Mesodermal cell (in vitro differentiated cells): ENCODE results near the gene ECE2.

ENCODE experiments used
- H3K27ac ChIP-seq: 2 replicates; pipeline ENCODE4 v1.7.0; 2013; ENCODE audit warnings: mild to moderate bottlenecking, low read depth, low read length, moderate library complexity; ENCODE audit not compliant: severe bottlenecking
- H3K36me3 ChIP-seq: 2 replicates; pipeline ENCODE4 v1.7.1; 2013; ENCODE audit warnings: mild to moderate bottlenecking, low read length, moderate library complexity; ENCODE audit not compliant: control insufficient read depth, insufficient read depth
- H3K4me1 ChIP-seq: one replicate; pipeline ENCODE4 v1.7.1; 2013; ENCODE audit warnings: mild to moderate bottlenecking, low read length; ENCODE audit not compliant: insufficient read depth, control insufficient read depth, poor library complexity, severe bottlenecking
- H3K4me3 ChIP-seq: 2 replicates; pipeline ENCODE4 v1.7.0; 2013; ENCODE audit warnings: low read length, control low read depth, mild to moderate bottlenecking; ENCODE audit not compliant: insufficient read depth, poor library complexity, severe bottlenecking; ENCODE audit errors: extremely low read depth
- H3K9me3 ChIP-seq: 2 replicates; pipeline ENCODE4 v1.7.1; 2013; ENCODE audit warnings: mild to moderate bottlenecking, low read length, moderate library complexity; ENCODE audit not compliant: control insufficient read depth
- WGBS, 2 experiments: methylation state at CpG; one replicate each; pipeline ENCODE4 v1.1.5; 2013; ENCODE audit warnings: missing lambda C conversion rate in 2 of 2; ENCODE audit not compliant: insufficient coverage in 2 of 2; 5-methylcytosine and 5-hydroxymethylcytosine counted together

ECE2 gene

GRCh38 chr3:184234671-184235380 is 41.0 kb upstream of the ECE2 start:
- Histone ChIP-seq H3K36me3 (no peaks in the 10 kb centered on the region), H3K27ac (no peak overlapping the region), H3K9me3 (no peaks in the 10 kb centered on the region), H3K4me1 (peaks cover under 1% of the 10 kb centered on the region), H3K4me3 (no peak overlapping the region)
- 87 to 92% methylated on average over 14 of the region's 19 CpGs for WGBS, 2 experiments

- Histone ChIP-seq H3K4me3 (no peak overlapping the region), H3K27ac (no peak overlapping the region), H3K36me3 (no peaks in the 10 kb centered on the region), H3K9me3 (no peaks in the 10 kb centered on the region), H3K4me1 (no peaks in the 10 kb centered on the region)
- 94 to 100% methylated on average over 1 to 3 of the region's 4 CpGs for WGBS, 2 experiments
Observed at GRCh38 chr3:184235381-184236032, 40.3 kb upstream of the ECE2 start.

- H3K4me1 ChIP-seq = no peaks in the 10 kb centered on the region
- no peak overlapping the region for H3K4me3 ChIP-seq
- H3K27ac ChIP-seq = no peak overlapping the region
- H3K9me3 ChIP-seq = no peaks in the 10 kb centered on the region
- H3K36me3 ChIP-seq = no peaks in the 10 kb centered on the region
- 51% methylated on average over 12 to 14 of the region's 14 CpGs for WGBS, 2 experiments
Observed at GRCh38 chr3:184236033-184236410, 39.8 kb upstream of the ECE2 start.

GRCh38 chr3:184236636-184237035 is 39.2 kb upstream of the ECE2 start:
- Histone ChIP-seq H3K27ac (no peak overlapping the region), H3K36me3 (no peaks in the 10 kb centered on the region), H3K9me3 (no peaks in the 10 kb centered on the region), H3K4me1 (no peaks in the 10 kb centered on the region), H3K4me3 (no peak overlapping the region)
- 67 to 78% methylated on average over 2 to 3 of the region's 3 CpGs for WGBS, 2 experiments

- Histone ChIP-seq H3K9me3 (no peaks in the 10 kb centered on the region), H3K4me1 (no peaks in the 10 kb centered on the region), H3K36me3 (peaks cover 3% of the 10 kb centered on the region), H3K4me3 (no peak overlapping the region), H3K27ac (no peak overlapping the region)
- 97 to 100% methylated on average over 3 of the region's 7 CpGs for WGBS, 2 experiments
Observed at GRCh38 chr3:184237211-184237610, 38.6 kb upstream of the ECE2 start.

GRCh38 chr3:184237807-184238206 is 38.0 kb upstream of the ECE2 start:
- H3K36me3 ChIP-seq = peaks cover 9% of the 10 kb centered on the region
- H3K27ac ChIP-seq = no peak overlapping the region
- H3K4me1 ChIP-seq = no peaks in the 10 kb centered on the region
- 89 to 100% methylated on average over 1 of the region's 1 CpG for WGBS, 2 experiments
- no peaks in the 10 kb centered on the region for H3K9me3 ChIP-seq
- no peak overlapping the region for H3K4me3 ChIP-seq

- no peak overlapping the region for H3K4me3 ChIP-seq
- WGBS, 2 experiments = 85 to 92% methylated on average over 11 to 12 of the region's 13 CpGs
- H3K4me1 ChIP-seq = no peaks in the 10 kb centered on the region
- no peaks in the 10 kb centered on the region for H3K9me3 ChIP-seq
- H3K27ac ChIP-seq = no peak overlapping the region
- peaks cover 14% of the 10 kb centered on the region for H3K36me3 ChIP-seq
Observed at GRCh38 chr3:184238246-184238818, 37.5 kb upstream of the ECE2 start.

GRCh38 chr3:184239221-184239620 is 36.6 kb upstream of the ECE2 start:
- peaks cover 22% of the 10 kb centered on the region for H3K36me3 ChIP-seq
- H3K4me3 ChIP-seq = no peak overlapping the region
- no peaks in the 10 kb centered on the region for H3K9me3 ChIP-seq
- no peaks in the 10 kb centered on the region for H3K4me1 ChIP-seq
- WGBS, 2 experiments = 87 to 92% methylated on average over 5 to 6 of the region's 8 CpGs
- H3K27ac ChIP-seq = no peak overlapping the region

- no peak overlapping the region for H3K27ac ChIP-seq
- no peak overlapping the region for H3K4me3 ChIP-seq
- H3K4me1 ChIP-seq = no peaks in the 10 kb centered on the region
- H3K9me3 ChIP-seq = no peaks in the 10 kb centered on the region
- peaks cover 27% of the 10 kb centered on the region for H3K36me3 ChIP-seq
- 85 to 96% methylated on average over 3 of the region's 7 CpGs for WGBS, 2 experiments
Observed at GRCh38 chr3:184239708-184240107, 36.1 kb upstream of the ECE2 start.

- Histone ChIP-seq H3K9me3 (no peaks in the 10 kb centered on the region), H3K36me3 (peaks cover 35% of the 10 kb centered on the region), H3K4me1 (no peaks in the 10 kb centered on the region), H3K4me3 (no peak overlapping the region), H3K27ac (no peak overlapping the region)
- 75 to 92% methylated on average over 2 of the region's 4 CpGs for WGBS, 2 experiments
Observed at GRCh38 chr3:184240384-184241140, 35.3 kb upstream of the ECE2 start.
